Mucosa of rectum (tissue), 2 donors: ENCODE measurements around the gene LMO7.
"Not testable (repeated sequence)": the region's sequence is repeated elsewhere in the genome, so short reads cannot be mapped to it uniquely, and the experiment has no call there.

Experiments
- H3K27ac ChIP-seq, 2 donors: one replicate each; pipeline ENCODE4 v1.7.0; 2013; ENCODE audit warnings: inconsistent platforms in 2 of 2, low read depth in 2 of 2, low read length in 2 of 2
- H3K27me3 ChIP-seq, 2 donors: one replicate each; pipeline ENCODE4 v1.7.0; 2013; ENCODE audit warnings: low read length in 2 of 2; ENCODE audit not compliant: control insufficient read depth in 2 of 2, insufficient read depth in 2 of 2
- H3K36me3 ChIP-seq, 2 donors: one replicate each; pipeline ENCODE4 v1.7.0; 2013; ENCODE audit warnings: low read length in 2 of 2; ENCODE audit not compliant: control insufficient read depth in 2 of 2, insufficient read depth in 2 of 2
- H3K4me1 ChIP-seq, 2 donors: one replicate each; pipeline ENCODE4 v1.7.0; 2013; ENCODE audit warnings: low read length in 2 of 2, mild to moderate bottlenecking in 1 of 2; ENCODE audit not compliant: control insufficient read depth in 2 of 2, insufficient read depth in 2 of 2
- H3K4me3 ChIP-seq, 2 donors: one replicate each; pipeline ENCODE4 v1.7.0; 2013; ENCODE audit warnings: low read length in 2 of 2
- H3K9ac ChIP-seq, 2 donors: one replicate each; pipeline ENCODE4 v1.7.0; 2013; ENCODE audit warnings: low read length in 2 of 2, low read depth in 1 of 2, mild to moderate bottlenecking in 1 of 2
- H3K9me3 ChIP-seq, 2 donors: one replicate each; pipeline ENCODE4 v1.7.0; 2013; ENCODE audit warnings: low read length in 2 of 2; ENCODE audit not compliant: control insufficient read depth in 2 of 2
- donor health status: healthy.
- donor health status: Normal muscosa, but diverticular disease.

The LMO7 gene

GRCh38 chr13:75666646-75667351 is 30.7 kb downstream of the LMO7 start:
- Histone ChIP-seq H3K27ac (no peak overlapping the region), H3K4me1 (no peaks in the 10 kb centered on the region), H3K27me3 (no peaks in the 10 kb centered on the region), H3K36me3 (no peaks in the 10 kb centered on the region), H3K4me3 (no peak overlapping the region), H3K9me3 (no peaks in the 10 kb centered on the region), H3K9ac (no peak overlapping the region)

- Histone ChIP-seq H3K27me3 (no peaks in the 10 kb centered on the region), H3K4me1 (no peaks in the 10 kb centered on the region), H3K9me3 (no peaks in the 10 kb centered on the region), H3K36me3 (no peaks in the 10 kb centered on the region), H3K4me3 (no peak overlapping the region), H3K27ac (no peak overlapping the region), H3K9ac (no peak overlapping the region)
These were observed 33.6 kb downstream of the LMO7 start for GRCh38 chr13:75669706-75670105.

GRCh38 chr13:75670496-75670895 is 34.4 kb downstream of the LMO7 start:
- no peaks in the 10 kb centered on the region for H3K27me3 ChIP-seq
- no peak overlapping the region for H3K27ac ChIP-seq
- no peaks in the 10 kb centered on the region for H3K4me1 ChIP-seq
- H3K9me3 ChIP-seq, result no peaks in the 10 kb centered on the region
- H3K9ac ChIP-seq, result no peak overlapping the region
- no peaks in the 10 kb centered on the region for H3K36me3 ChIP-seq
- no peak overlapping the region for H3K4me3 ChIP-seq

- no peaks in the 10 kb centered on the region for H3K4me1 ChIP-seq
- H3K4me3 ChIP-seq, result no peak overlapping the region
- no peak overlapping the region for H3K9ac ChIP-seq
- H3K27ac ChIP-seq, result no peak overlapping the region
- no peaks in the 10 kb centered on the region for H3K9me3 ChIP-seq
- H3K36me3 ChIP-seq, result no peaks in the 10 kb centered on the region
- H3K27me3 ChIP-seq, result no peaks in the 10 kb centered on the region
These were observed 39.3 kb downstream of the LMO7 start for GRCh38 chr13:75675421-75675820.

- H3K27ac ChIP-seq, result no peak overlapping the region
- no peaks in the 10 kb centered on the region for H3K4me1 ChIP-seq
- H3K27me3 ChIP-seq, result no peaks in the 10 kb centered on the region
- no peak overlapping the region for H3K4me3 ChIP-seq
- no peaks in the 10 kb centered on the region for H3K9me3 ChIP-seq
- H3K9ac ChIP-seq, result no peak overlapping the region
- H3K36me3 ChIP-seq, result no peaks in the 10 kb centered on the region
These were observed 43.3 kb downstream of the LMO7 start for GRCh38 chr13:75679459-75679858.

GRCh38 chr13:75680251-75680650 is 44.1 kb downstream of the LMO7 start:
- H3K4me3 ChIP-seq, H3K27me3 ChIP-seq, H3K4me1 ChIP-seq, H3K9me3 ChIP-seq, H3K27ac ChIP-seq, H3K9ac ChIP-seq, H3K36me3 ChIP-seq: not testable (repeated sequence)

GRCh38 chr13:75682326-75682725 is 46.2 kb downstream of the LMO7 start:
- Histone ChIP-seq H3K36me3 (no peaks in the 10 kb centered on the region), H3K27ac (no peak overlapping the region), H3K27me3 (no peaks in the 10 kb centered on the region), H3K9ac (no peak overlapping the region), H3K9me3 (no peaks in the 10 kb centered on the region), H3K4me1 (no peaks in the 10 kb centered on the region), H3K4me3 (no peak overlapping the region)

- H3K4me3 ChIP-seq, result no peak overlapping the region
- H3K4me1 ChIP-seq, result no peaks in the 10 kb centered on the region
- H3K36me3 ChIP-seq, result no peaks in the 10 kb centered on the region
- H3K27me3 ChIP-seq, result no peaks in the 10 kb centered on the region
- H3K27ac ChIP-seq, result no peak overlapping the region
- no peak overlapping the region for H3K9ac ChIP-seq
- H3K9me3 ChIP-seq, result no peaks in the 10 kb centered on the region
These were observed 49.1 kb downstream of the LMO7 start for GRCh38 chr13:75685239-75685697.

GRCh38 chr13:75687150-75687763 is 51.1 kb downstream of the LMO7 start:
- Histone ChIP-seq H3K4me3 (no peak overlapping the region), H3K9ac (no peak overlapping the region), H3K36me3 (no peaks in the 10 kb centered on the region), H3K27ac (no peak overlapping the region), H3K4me1 (no peaks in the 10 kb centered on the region), H3K9me3 (no peaks in the 10 kb centered on the region), H3K27me3 (no peaks in the 10 kb centered on the region)

- Histone ChIP-seq H3K9ac (no peak overlapping the region), H3K4me3 (no peak overlapping the region), H3K4me1 (no peaks in the 10 kb centered on the region), H3K27me3 (no peaks in the 10 kb centered on the region), H3K27ac (no peak overlapping the region), H3K36me3 (no peaks in the 10 kb centered on the region), H3K9me3 (no peaks in the 10 kb centered on the region)
These were observed 53.6 kb downstream of the LMO7 start for GRCh38 chr13:75689686-75690085.
